GM21529 (cell line): ENCODE results near the gene ZDHHC22.

Source experiments
- ATAC-seq: cut with Tn5 transposase; IDR thresholded peaks from one replicate; pipeline ENCODE4 v1.9.1; 2021; ENCODE audit not compliant: unreplicated experiment

Gene ZDHHC22

DNA sequence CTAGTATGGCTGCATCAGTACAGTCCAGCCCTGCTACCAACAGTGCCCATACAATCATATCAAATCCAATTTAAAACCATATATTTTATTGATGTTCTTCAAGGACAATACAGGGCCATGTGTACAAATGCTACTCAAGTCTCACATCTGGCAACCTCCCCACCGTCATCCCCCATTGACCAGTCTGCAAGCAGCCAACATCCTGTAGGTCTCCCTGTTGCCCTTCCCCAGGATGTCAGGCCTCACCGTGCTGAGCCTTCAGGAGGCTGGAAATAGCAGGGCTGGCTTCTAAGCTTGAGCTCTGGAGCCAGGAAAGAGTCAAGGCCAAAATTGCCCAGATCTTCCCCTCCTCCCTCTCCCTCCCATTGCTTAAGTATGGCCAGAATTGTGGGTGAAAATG is 10.4 kb downstream of the ZDHHC22 start:
- ATAC-seq: no peak

- no peak for ATAC-seq
These were observed 11.2 kb downstream of the ZDHHC22 start for GRCh38 chr14:77130386-77130785.

GRCh38 chr14:77128414-77128891 is 13.1 kb downstream of the ZDHHC22 start:
- ATAC-seq: no peak

GRCh38 chr14:77126461-77126990 is 15.1 kb downstream of the ZDHHC22 start:
- ATAC-seq: no peak

DNA sequence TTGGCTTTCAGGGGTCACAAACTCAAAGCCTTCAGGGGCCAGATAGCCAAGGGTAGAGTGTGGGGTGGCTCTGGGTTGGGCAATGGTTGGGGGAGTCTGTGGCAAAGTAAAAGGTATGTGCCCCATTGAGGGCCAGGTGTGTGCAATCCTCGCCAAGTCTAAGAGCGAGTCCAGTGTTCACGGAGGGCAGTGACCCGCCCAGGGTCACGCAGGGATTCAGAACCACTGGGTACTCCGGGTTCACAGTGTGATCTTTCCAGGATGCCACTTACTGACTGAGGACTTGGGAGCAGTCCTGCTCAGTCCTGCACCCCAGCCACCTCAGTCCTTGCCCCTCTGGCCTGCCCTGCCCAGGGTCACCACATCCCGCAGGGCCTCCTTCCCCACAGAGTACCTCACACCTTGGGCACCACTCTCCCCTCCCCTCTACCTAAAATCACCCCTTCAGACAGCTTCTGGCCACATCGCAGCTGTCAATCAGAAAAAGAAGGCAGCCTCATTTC is 15.7 kb downstream of the ZDHHC22 start:
- no peak for ATAC-seq

DNA sequence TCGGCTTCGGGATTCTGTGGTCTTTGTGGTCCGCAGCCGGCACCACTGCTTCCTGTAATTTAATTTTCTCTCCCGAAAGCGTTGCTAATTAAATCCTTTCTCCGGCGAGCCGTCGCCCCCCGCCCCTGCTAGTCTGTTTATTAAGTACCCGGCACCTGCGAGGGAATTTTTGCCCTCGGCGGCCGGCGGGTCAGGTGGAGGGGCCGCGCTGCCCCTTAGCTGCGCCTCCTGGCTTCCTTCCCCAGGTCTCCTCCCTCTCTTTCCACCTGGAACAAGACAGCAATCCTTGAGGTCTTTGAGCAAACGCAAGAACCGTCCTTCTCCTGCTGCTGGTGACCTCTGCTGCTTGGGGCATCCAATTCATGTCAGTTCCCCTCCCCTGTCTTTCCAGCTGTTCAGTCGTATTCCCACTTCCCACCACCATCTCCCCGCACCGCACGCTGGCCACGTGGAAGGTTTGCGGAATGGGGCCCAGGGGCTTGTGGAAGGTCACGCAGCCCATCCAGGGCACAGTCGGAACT is 16.2 kb downstream of the ZDHHC22 start:
- ATAC-seq: no peak

GRCh38 chr14:77124345-77125280 is 17.0 kb downstream of the ZDHHC22 start:
- no peak for ATAC-seq

- no peak for ATAC-seq
These were observed 17.9 kb downstream of the ZDHHC22 start for GRCh38 chr14:77123381-77124325.

- ATAC-seq: no peak
These were observed 19.0 kb downstream of the ZDHHC22 start for GRCh38 chr14:77122526-77123125.

GRCh38 chr14:77120771-77121743 is 20.5 kb downstream of the ZDHHC22 start:
- ATAC-seq: peak; percentile 88

GRCh38 chr14:77119851-77120250 is 21.7 kb downstream of the ZDHHC22 start:
- no peak for ATAC-seq

GRCh38 chr14:77116172-77116817 is 25.3 kb downstream of the ZDHHC22 start:
- ATAC-seq: no peak

- ATAC-seq: no peak
These were observed 27.0 kb downstream of the ZDHHC22 start for GRCh38 chr14:77114609-77115008.

DNA sequence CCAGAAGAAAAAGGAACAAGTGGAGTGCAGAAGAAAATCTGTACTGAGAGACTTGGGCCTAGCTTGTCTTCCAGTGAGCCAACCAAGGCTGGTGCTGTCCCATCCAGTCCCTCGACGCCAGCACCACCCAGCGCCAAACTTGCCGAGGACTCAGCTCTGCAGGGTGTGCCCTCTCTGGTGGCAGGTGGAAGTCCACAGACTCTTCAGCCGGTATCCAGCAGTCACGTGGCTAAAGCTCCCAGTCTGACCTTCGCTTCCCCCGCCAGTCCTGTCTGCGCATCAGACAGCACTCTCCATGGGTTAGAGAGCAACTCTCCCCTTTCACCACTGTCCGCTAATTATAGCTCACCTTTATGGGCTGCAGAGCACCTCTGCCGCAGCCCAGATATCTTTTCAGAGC is 27.9 kb downstream of the ZDHHC22 start:
- no peak for ATAC-seq

DNA sequence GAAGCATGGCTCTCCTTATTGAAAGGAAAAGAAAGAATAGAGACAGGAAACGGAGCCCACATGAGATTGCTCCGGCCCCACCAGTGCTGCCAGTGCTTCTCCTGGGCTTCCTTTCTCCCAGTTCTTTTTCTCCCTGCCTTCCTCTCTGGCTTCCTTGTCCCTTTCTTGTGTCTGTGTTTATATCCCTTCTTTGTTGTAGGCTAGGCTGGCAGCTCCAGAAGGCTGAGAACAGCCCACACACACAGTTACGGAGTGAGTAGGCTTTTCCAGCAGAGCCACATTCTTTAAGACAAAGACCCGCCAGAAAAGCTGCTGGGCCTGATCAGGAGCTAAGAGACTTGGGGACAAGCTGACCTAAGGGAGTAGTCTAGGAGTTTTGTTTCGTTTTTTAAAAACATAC is 30.6 kb downstream of the ZDHHC22 start:
- ATAC-seq: no peak

- no peak for ATAC-seq
These were observed 31.3 kb downstream of the ZDHHC22 start for GRCh38 chr14:77110286-77110685.

GRCh38 chr14:77109656-77110055 is 31.9 kb downstream of the ZDHHC22 start:
- ATAC-seq: no peak

DNA sequence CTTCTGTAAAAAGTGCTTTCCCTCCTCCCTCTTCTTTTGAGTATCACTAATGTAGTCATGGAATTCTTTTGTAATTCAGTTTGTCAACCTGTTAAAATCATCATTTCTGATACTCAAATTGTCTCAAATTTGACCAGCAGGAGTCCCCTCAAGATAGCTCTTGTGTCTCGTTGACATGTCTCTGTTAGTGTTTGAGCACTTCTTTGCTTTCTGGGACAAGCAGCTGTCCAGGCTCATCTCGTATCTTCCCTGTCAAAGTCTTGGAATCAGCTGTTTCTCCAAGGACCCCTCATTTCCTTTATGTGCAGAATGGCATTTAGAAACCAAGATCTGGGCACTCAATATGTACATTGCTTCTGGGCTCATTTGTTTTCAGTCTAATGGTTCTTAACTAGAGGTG is 32.8 kb downstream of the ZDHHC22 start:
- no peak for ATAC-seq

- ATAC-seq: no peak
These were observed 34.4 kb downstream of the ZDHHC22 start for GRCh38 chr14:77107228-77107627.
